HepG2 (cell line): ENCODE data around the gene PIGZ. TPM values are rescaled to one million over a fixed set of nuclear protein-coding genes. Genes with fewer than 3 reads are reported as not detected.

ENCODE experiments used
- ATAC-seq: fragments of 200-7000 bp; cut with Tn5 transposase; 3 replicates; pipeline ENCODE4 v1.9.1; 2020; ENCODE audit warnings: mild to moderate bottlenecking, moderate library complexity
- BruUV-seq: library from RNA; stranded (reverse); fragments of 400-500 nt; replicated peaks from 2 replicates; lab custom pipeline; 2021; lab: Mats Ljungman, UMichigan
- CTCF ChIA-PET: fragments of 300-600 bp; formaldehyde crosslinking; extraction: SDS; loops from one replicate; lab custom pipeline; 2021; ENCODE audit warnings: low total read pairs, inconsistent platforms, low intra/inter-chr PET ratio; lab: Yijun Ruan, JAX
- POLR2A ChIA-PET: fragments of 350-600 bp; sonication (Branson Sonifier 250); formaldehyde crosslinking; loops from one replicate; lab custom pipeline; 2020; ENCODE audit warnings: antibody characterized with exemption, inconsistent platforms; lab: Yijun Ruan, JAX
- DNase-seq: peaks from one replicate; pipeline ENCODE4 v3.0.0-alpha.2; 2015; ENCODE audit warnings: low spot score
- FAIRE-seq: peaks from 3 replicates; lab custom pipeline; 2011; peaks lifted over from hg19 to GRCh38; lab: Jason Lieb, UNC
- H2AFZ ChIP-seq: one replicate; pipeline ENCODE4 v1.6.1; 2011; ENCODE audit warnings: low read length, inconsistent platforms
- H3K27ac ChIP-seq: fragments of 300-600 bp; 3 replicates; pipeline ENCODE4 v1.8.0; 2011; ENCODE audit warnings: mixed run types, mild to moderate bottlenecking, mixed read lengths, low read length, inconsistent platforms; ENCODE audit not compliant: insufficient read depth; ENCODE audit errors: extremely low read length
- H3K27me3 ChIP-seq, 2 experiments: fragments of 200-600 bp in 1 of 2; 2 replicates in 1 of 2; 3 replicates in 1 of 2; pipeline versions ENCODE4 v1.6.0 to v1.8.0; 2011; ENCODE audit warnings: low read length in 2 of 2, mild to moderate bottlenecking in 2 of 2, moderate library complexity in 2 of 2, inconsistent platforms in 1 of 2; ENCODE audit not compliant: insufficient read depth in 2 of 2, control insufficient read depth in 1 of 2
- H3K36me3 ChIP-seq, 2 experiments: fragments of 200-600 bp in 1 of 2; replicated peaks in 1 of 2; 2 replicates in 1 of 2; 3 replicates in 1 of 2; pipeline versions ENCODE4 v1.5.1 to v1.8.0; 2011; ENCODE audit warnings: low read length in 2 of 2, inconsistent platforms in 1 of 2; ENCODE audit not compliant: insufficient read depth in 2 of 2, control insufficient read depth in 1 of 2
- H3K4me1 ChIP-seq: 2 replicates; pipeline ENCODE4 v1.5.1; 2012; ENCODE audit warnings: low read length, inconsistent platforms; ENCODE audit not compliant: insufficient read depth
- H3K4me2 ChIP-seq: 2 replicates; pipeline ENCODE4 v1.6.0; 2011; ENCODE audit warnings: low read depth, low read length, inconsistent platforms
- H3K4me3 ChIP-seq, 3 experiments: fragments of 200-600 bp in 1 of 3; sonication (generic), shearing (Covaris generic) in 1 of 3; replicated peaks in 1 of 3; 2 replicates each; pipeline ENCODE4 v1.5.1; 2011 to 2016; ENCODE audit warnings: low read length in 3 of 3, inconsistent platforms in 2 of 3, low read depth in 2 of 3, mild to moderate bottlenecking in 2 of 3, control low read depth in 1 of 3, mixed read lengths in 1 of 3; ENCODE audit not compliant: insufficient read depth in 1 of 3
- H3K79me2 ChIP-seq: one replicate; pipeline ENCODE4 v1.6.1; 2011; ENCODE audit warnings: low read length, inconsistent platforms; ENCODE audit not compliant: insufficient read depth
- H3K9ac ChIP-seq: 2 replicates; pipeline ENCODE4 v1.6.0; 2011; ENCODE audit warnings: mild to moderate bottlenecking, low read depth, low read length, inconsistent platforms; ENCODE audit not compliant: insufficient read depth
- H3K9me3 ChIP-seq: 2 replicates; pipeline ENCODE4 v1.5.1; 2012; ENCODE audit warnings: mild to moderate bottlenecking, low read length
- H4K20me1 ChIP-seq: 2 replicates; pipeline ENCODE4 v1.6.0; 2011; ENCODE audit warnings: inconsistent platforms, mild to moderate bottlenecking, low read length, moderate library complexity; ENCODE audit not compliant: insufficient read depth
- CBFB ChIP-seq: sonication (generic); formaldehyde crosslinking; IDR thresholded peaks from 2 replicates; pipeline ENCODE4 v1.4.0; 2020; ENCODE audit warnings: missing genetic modification reagents
- CREB1 ChIP-seq, 2 experiments: fragments of 450-650 bp in 1 of 2; IDR thresholded peaks; 2 replicates each; pipeline ENCODE4 v1.6.1; 2016 to 2017; ENCODE audit warnings: control low read depth in 1 of 2, mild to moderate bottlenecking in 1 of 2, missing compliant biosample characterization in 1 of 2, missing genetic modification characterization in 1 of 2
- DMAP1 ChIP-seq: IDR thresholded peaks from 2 replicates; pipeline ENCODE4 v1.6.1; 2016
- HES4 ChIP-seq: sonication (generic); formaldehyde crosslinking; IDR thresholded peaks from 2 replicates; pipeline ENCODE4 v1.9.0; 2021; ENCODE audit warnings: mild to moderate bottlenecking, missing genetic modification reagents, borderline replicate concordance
- KLF15 ChIP-seq: sonication (generic); formaldehyde crosslinking; IDR thresholded peaks from 2 replicates; pipeline ENCODE4 v1.8.1; 2023; ENCODE audit warnings: borderline replicate concordance, mild to moderate bottlenecking, inconsistent platforms, missing genetic modification reagents, mixed read lengths
- KLF9 ChIP-seq: IDR thresholded peaks from 2 replicates; pipeline ENCODE4 v1.6.1; 2016; ENCODE audit warnings: low read depth
- MBNL3 ChIP-seq: fragments of 250-450 bp; sonication (Bioruptor Pico); conservative IDR thresholded peaks from 2 replicates; pipeline ENCODE4 v1.8.0; 2022; ENCODE audit warnings: mild to moderate bottlenecking, inconsistent platforms
- REPIN1 ChIP-seq: sonication (generic); formaldehyde crosslinking; IDR thresholded peaks from 2 replicates; pipeline ENCODE4 v1.8.0; 2022; ENCODE audit warnings: missing genetic modification reagents, low read depth, mild to moderate bottlenecking, borderline replicate concordance
- SMYD3 ChIP-seq: sonication (generic); formaldehyde crosslinking; IDR thresholded peaks from 2 replicates; pipeline ENCODE4 v1.8.1; 2023; ENCODE audit warnings: mild to moderate bottlenecking, missing genetic modification reagents
- TEAD2 ChIP-seq: sonication (generic); formaldehyde crosslinking; IDR thresholded peaks from 2 replicates; pipeline ENCODE4 v1.9.0; 2021; ENCODE audit warnings: missing genetic modification reagents
- ZBTB7B ChIP-seq: sonication (generic); formaldehyde crosslinking; IDR thresholded peaks from 2 replicates; pipeline ENCODE4 v1.4.0; 2020; ENCODE audit warnings: missing genetic modification reagents
- ZC3H4 ChIP-seq: sonication (generic); formaldehyde crosslinking; IDR thresholded peaks from 2 replicates; pipeline ENCODE4 v1.4.0; 2020; ENCODE audit warnings: missing genetic modification reagents, borderline replicate concordance
- ZNF367 ChIP-seq: sonication (generic); formaldehyde crosslinking; IDR thresholded peaks from 2 replicates; pipeline ENCODE4 v1.4.0; 2020; ENCODE audit warnings: missing genetic modification reagents, borderline replicate concordance
- ZNF496 ChIP-seq: sonication (generic); formaldehyde crosslinking; IDR thresholded peaks from 2 replicates; pipeline ENCODE4 v1.8.1; 2023; ENCODE audit warnings: mild to moderate bottlenecking, moderate library complexity, missing genetic modification reagents; ENCODE audit not compliant: insufficient replicate concordance
- ZNF550 ChIP-seq: sonication (generic); formaldehyde crosslinking; IDR thresholded peaks from 2 replicates; pipeline ENCODE4 v1.4.0; 2020; ENCODE audit warnings: mild to moderate bottlenecking, missing genetic modification reagents, borderline replicate concordance
- ZNF777 ChIP-seq: sonication (generic); formaldehyde crosslinking; IDR thresholded peaks from 2 replicates; pipeline ENCODE4 v1.4.0; 2020; ENCODE audit warnings: missing genetic modification reagents
- ZNF790 ChIP-seq: sonication (generic); formaldehyde crosslinking; IDR thresholded peaks from 2 replicates; pipeline ENCODE4 v1.8.0; 2022; ENCODE audit warnings: missing genetic modification reagents, mild to moderate bottlenecking, borderline replicate concordance
- WGBS: methylation state at CpG from one replicate; pipeline ENCODE4 v1.1.6; 2017; ENCODE audit warnings: low lambda C conversion rate; 5-methylcytosine and 5-hydroxymethylcytosine counted together
- in situ Hi-C: cut with HindIII; loops from 2 replicates; pipeline ENCODE4 v1.10.0; 2017; ENCODE audit warnings: low pct_unique_long_range_greater_than_20kb; ENCODE audit not compliant: extremely low pct_ligation_motif_present
- intact Hi-C: fragments of 100-400 bp; cut with micrococcal nuclease; formaldehyde crosslinking; loops from one replicate; pipeline ENCODE4 v1.10.0; 2022; ENCODE audit not compliant: unreplicated experiment
- polyA plus RNA-seq, 8 experiments: library from polyadenylated mRNA; depleted of rRNA in 3 of 8; stranded (reverse) in 7 of 8; unstranded in 1 of 8; fragments of >200 nt; fragmentation: Illumina TruSeq in 4 of 8; extraction: Trizol in 4 of 8; gene quantifications; 2 replicates each; pipeline versions ENCODE4 v1.2.1 to v1.2.3, GENCODE V29; 2011 to 2016; ENCODE audit warnings: low read depth in 4 of 8, missing spikeins in 1 of 8, mixed read lengths in 1 of 8; ENCODE audit not compliant: insufficient read depth in 1 of 8
- total RNA-seq, 5 experiments: library from RNA; depleted of rRNA; stranded (reverse); fragments of >200 nt; fragmentation: Illumina TruSeq; extraction: Trizol; gene quantifications; 2 replicates each; pipeline ENCODE4 v1.2.3, GENCODE V29; 2016; ENCODE audit warnings: low read depth in 1 of 5
- TF ChIP-seq, protein P1 (sequence below): sonication (generic); formaldehyde crosslinking; IDR thresholded peaks from 2 replicates; pipeline ENCODE4 v1.5.0; 2020; ENCODE audit warnings: missing genetic modification reagents
- TF ChIP-seq, protein P2 (sequence below): sonication (generic); formaldehyde crosslinking; IDR thresholded peaks from 2 replicates; pipeline ENCODE4 v1.5.0; 2020; ENCODE audit warnings: missing genetic modification reagents
- TF ChIP-seq, protein P3 (sequence below): sonication (generic); formaldehyde crosslinking; IDR thresholded peaks from 2 replicates; pipeline ENCODE4 v1.4.0; 2020; ENCODE audit warnings: missing genetic modification reagents, borderline replicate concordance
- TF ChIP-seq, protein P4 (sequence below): sonication (generic); formaldehyde crosslinking; IDR thresholded peaks from 2 replicates; pipeline ENCODE4 v1.4.0; 2020; ENCODE audit warnings: mild to moderate bottlenecking, missing genetic modification reagents

Gene PIGZ
- total and polyA plus RNA-seq, 2 of the 13 experiments (the other 11 are each of a cell fraction or from before 2014, with no cell fraction given), result 4.7 to 60.5 TPM

DNA sequence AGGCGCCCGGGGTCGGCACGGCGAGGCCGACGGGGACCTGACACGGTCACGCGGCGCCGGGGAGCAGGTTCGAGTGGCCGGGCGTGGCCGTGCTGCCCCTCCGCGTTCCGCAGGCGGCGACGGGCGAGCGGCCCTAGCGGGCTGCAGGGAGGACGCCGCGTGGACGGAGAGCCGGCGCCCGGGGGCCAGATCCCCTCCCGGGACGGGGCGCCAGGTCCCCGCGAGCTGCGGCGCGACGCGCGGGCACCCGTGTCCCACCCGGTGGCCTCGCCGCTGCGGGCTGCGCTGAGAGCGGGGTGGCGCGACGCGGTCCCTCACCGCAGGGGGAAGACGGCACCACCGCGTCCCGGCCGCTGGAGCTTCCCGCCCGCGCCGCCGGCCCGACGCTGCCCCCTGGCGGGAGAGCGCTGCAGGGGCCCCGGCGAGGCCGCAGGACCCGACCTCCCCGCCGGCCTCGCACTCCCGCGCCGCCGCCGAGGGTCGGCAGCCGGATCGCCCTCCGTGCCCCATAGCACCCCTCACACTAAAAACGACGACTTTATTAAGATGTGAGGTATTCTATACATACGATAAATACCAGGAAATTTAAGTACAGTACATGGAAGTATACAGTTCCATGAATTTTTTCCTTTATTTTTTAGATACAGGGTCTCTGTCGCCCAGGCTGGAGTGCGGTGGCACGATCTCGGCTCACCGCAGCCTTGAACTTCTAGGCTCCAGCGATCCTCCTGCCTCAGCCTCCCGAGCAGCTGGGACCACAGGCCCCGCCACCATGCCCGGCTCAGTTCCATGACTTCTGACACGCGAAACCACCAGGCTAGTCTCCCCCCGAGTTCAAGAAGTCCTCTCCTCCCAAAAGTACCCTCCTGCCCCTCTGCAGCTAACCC lies 1.3 kb upstream of the PIGZ start:
- H3K36me3 ChIP-seq, result peaks cover 6 to 24% of the 10 kb centered on the region in 2 experiments
- intact Hi-C loops, result loop anchor here (1.0 to 10.0 kb wide), 3 partner anchors 21 to 215 kb away; no protein-coding TSS in a partner anchor
- ChIA-PET POLR2A (interaction anchor here (0.6 kb wide), 1 partner anchor 130 kb away, joined by 4 read pairs; no protein-coding TSS in a partner anchor), CTCF (interaction anchor here (1.3 to 2.2 kb wide), 4 partner anchors 21 to 361 kb away, joined by 4 to 15 read pairs (median 8); partner anchors contain the start of gene NCBP2)
- DNase-seq, result no peak
- no peaks in the 10 kb centered on the region for H3K27me3 ChIP-seq
- H3K4me3 ChIP-seq, result peak overlapping the region; percentile 59 to 82 (median 78); a peak in 5 of 6 replicates
- FAIRE-seq, result no peak
- H3K27ac ChIP-seq, result peak overlapping the region; percentile 79
- H3K79me2 ChIP-seq, result peaks cover 40% of the 10 kb centered on the region
- H3K4me1 ChIP-seq, result peaks cover 56% of the 10 kb centered on the region
- peak overlapping the region; percentile 85 for H3K4me2 ChIP-seq
- BruUV-seq, result no TSS peak
- no peak overlapping the region for H2AFZ ChIP-seq
- H3K9me3 ChIP-seq, result no peaks in the 10 kb centered on the region
- in situ Hi-C loops, result no loop called here
- H3K9ac ChIP-seq, result peak overlapping the region; percentile 89
- 27% methylated on average over 26 of the region's 100 CpGs for WGBS
- peak; percentile 86 for ATAC-seq
- H4K20me1 ChIP-seq, result no peaks in the 10 kb centered on the region
- TF ChIP-seq ZNF367 (peak; percentile 40; the same call in 1 of the 2 replicates), ZBTB7B (CRISPR knock-in tag) (0 out of 2 replicates have a peak, but pooled peaks have one; percentile 47), MBNL3 (no peak), DMAP1 (CRISPR knock-in tag) (no peak; the same call in 1 of the 2 replicates), ZNF496 (CRISPR knock-in tag) (no peak), TEAD2 (CRISPR knock-in tag) (no peak), SMYD3 (CRISPR knock-in tag) (no peak), HES4 (CRISPR knock-in tag) (peak; percentile 84; the same call in 1 of the 2 replicates), CREB1 (IDR thresholded peaks at IDR 0.05) (no peak), CREB1 (CRISPR knock-in tag; IDR thresholded peaks at IDR 0.05) (no peak), KLF9 (CRISPR knock-in tag) (no peak), CBFB (no peak), KLF15 (CRISPR knock-in tag) (no peak), ZNF777 (CRISPR knock-in tag) (peak; percentile 72), ZNF790 (peak; percentile 57; the same call in 1 of the 2 replicates), ZNF550 (CRISPR knock-in tag) (no peak), ZC3H4 (no peak), REPIN1 (CRISPR knock-in tag) (no peak)
- TF ChIP-seq, protein P1, sequence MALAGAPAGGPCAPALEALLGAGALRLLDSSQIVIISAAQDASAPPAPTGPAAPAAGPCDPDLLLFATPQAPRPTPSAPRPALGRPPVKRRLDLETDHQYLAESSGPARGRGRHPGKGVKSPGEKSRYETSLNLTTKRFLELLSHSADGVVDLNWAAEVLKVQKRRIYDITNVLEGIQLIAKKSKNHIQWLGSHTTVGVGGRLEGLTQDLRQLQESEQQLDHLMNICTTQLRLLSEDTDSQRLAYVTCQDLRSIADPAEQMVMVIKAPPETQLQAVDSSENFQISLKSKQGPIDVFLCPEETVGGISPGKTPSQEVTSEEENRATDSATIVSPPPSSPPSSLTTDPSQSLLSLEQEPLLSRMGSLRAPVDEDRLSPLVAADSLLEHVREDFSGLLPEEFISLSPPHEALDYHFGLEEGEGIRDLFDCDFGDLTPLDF (CRISPR knock-in tag), result peak; percentile 42; the same call in 1 of the 2 replicates
- TF ChIP-seq, protein P2, sequence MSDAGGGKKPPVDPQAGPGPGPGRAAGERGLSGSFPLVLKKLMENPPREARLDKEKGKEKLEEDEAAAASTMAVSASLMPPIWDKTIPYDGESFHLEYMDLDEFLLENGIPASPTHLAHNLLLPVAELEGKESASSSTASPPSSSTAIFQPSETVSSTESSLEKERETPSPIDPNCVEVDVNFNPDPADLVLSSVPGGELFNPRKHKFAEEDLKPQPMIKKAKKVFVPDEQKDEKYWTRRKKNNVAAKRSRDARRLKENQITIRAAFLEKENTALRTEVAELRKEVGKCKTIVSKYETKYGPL (CRISPR knock-in tag), result no peak
- TF ChIP-seq, protein P3, sequence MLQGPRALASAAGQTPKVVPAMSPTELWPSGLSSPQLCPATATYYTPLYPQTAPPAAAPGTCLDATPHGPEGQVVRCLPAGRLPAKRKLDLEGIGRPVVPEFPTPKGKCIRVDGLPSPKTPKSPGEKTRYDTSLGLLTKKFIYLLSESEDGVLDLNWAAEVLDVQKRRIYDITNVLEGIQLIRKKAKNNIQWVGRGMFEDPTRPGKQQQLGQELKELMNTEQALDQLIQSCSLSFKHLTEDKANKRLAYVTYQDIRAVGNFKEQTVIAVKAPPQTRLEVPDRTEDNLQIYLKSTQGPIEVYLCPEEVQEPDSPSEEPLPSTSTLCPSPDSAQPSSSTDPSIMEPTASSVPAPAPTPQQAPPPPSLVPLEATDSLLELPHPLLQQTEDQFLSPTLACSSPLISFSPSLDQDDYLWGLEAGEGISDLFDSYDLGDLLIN (CRISPR knock-in tag), result no peak
- TF ChIP-seq, protein P4, sequence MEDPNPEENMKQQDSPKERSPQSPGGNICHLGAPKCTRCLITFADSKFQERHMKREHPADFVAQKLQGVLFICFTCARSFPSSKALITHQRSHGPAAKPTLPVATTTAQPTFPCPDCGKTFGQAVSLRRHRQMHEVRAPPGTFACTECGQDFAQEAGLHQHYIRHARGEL (CRISPR knock-in tag), result no peak
